Measurements from ENCODE around the gene GPR78. TPM values are rescaled to one million over a fixed set of nuclear protein-coding genes. Genes with fewer than 3 reads are reported as not detected.

Gene GPR78
- polyA plus RNA-seq, 3 donors = not detected

- Histone ChIP-seq H2AFZ (ENCODE audit: insufficient read depth, low read depth, low read length, poor library complexity, severe bottlenecking) (no peak overlapping the region), H3K4me3 (replicated peaks in 1 of 3; ENCODE audit: low read depth in 2 of 3, low read length in 3 of 3) (no peak overlapping the region), H3K9ac (ENCODE audit: insufficient read depth, low read length, poor library complexity, severe bottlenecking) (no peak overlapping the region), H3K36me3 (replicated peaks in 1 of 2; ENCODE audit: control insufficient read depth in 1 of 2, insufficient read depth in 2 of 2, low read length in 2 of 2) (no peaks in the 10 kb centered on the region), H3K4me2 (replicated peaks; ENCODE audit: extremely low read depth, low read length, poor library complexity, severe bottlenecking) (no peak overlapping the region), H3K27ac (ENCODE audit: low read depth in 1 of 2, low read length in 2 of 2) (no peak overlapping the region), H3K4me1 (ENCODE audit: control insufficient read depth in 1 of 2, insufficient read depth in 2 of 2, low read length in 2 of 2) (no peaks in the 10 kb centered on the region), H4K20me1 (ENCODE audit: insufficient read depth, low read length) (no peaks in the 10 kb centered on the region), H3K9me3 (replicated peaks in 1 of 2; ENCODE audit: control insufficient read depth in 1 of 2, insufficient read depth in 1 of 2, low read length in 2 of 2) (no peaks in the 10 kb centered on the region), H3K79me2 (ENCODE audit: insufficient read depth, low read length) (no peaks in the 10 kb centered on the region), H3K27me3 (ENCODE audit: control insufficient read depth in 2 of 2, insufficient read depth in 2 of 2, low read length in 2 of 2) (no peaks in the 10 kb centered on the region)
- no peak for DNase-seq
- Mint-ChIP-seq H3K9me3 (no peaks in the 10 kb centered on the region), H3K4me1 (no peaks in the 10 kb centered on the region), H3K27me3 (ENCODE audit: low read depth in 3 of 3) (peaks cover 1 to 15% (median 2%) of the 10 kb centered on the region in 3 donors), H3K36me3 (no peaks in the 10 kb centered on the region), H3K27ac (no peak overlapping the region), H3K4me3 (no peak overlapping the region)
- 80% methylated on average over 4 of the region's 5 CpGs for WGBS (ENCODE audit: insufficient coverage)
- intact Hi-C loops (cut with micrococcal nuclease) = no loop called here
- TF ChIP-seq, protein P1, sequence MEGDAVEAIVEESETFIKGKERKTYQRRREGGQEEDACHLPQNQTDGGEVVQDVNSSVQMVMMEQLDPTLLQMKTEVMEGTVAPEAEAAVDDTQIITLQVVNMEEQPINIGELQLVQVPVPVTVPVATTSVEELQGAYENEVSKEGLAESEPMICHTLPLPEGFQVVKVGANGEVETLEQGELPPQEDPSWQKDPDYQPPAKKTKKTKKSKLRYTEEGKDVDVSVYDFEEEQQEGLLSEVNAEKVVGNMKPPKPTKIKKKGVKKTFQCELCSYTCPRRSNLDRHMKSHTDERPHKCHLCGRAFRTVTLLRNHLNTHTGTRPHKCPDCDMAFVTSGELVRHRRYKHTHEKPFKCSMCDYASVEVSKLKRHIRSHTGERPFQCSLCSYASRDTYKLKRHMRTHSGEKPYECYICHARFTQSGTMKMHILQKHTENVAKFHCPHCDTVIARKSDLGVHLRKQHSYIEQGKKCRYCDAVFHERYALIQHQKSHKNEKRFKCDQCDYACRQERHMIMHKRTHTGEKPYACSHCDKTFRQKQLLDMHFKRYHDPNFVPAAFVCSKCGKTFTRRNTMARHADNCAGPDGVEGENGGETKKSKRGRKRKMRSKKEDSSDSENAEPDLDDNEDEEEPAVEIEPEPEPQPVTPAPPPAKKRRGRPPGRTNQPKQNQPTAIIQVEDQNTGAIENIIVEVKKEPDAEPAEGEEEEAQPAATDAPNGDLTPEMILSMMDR (IDR thresholded peaks at IDR 0.05) = no peak
Measured at GRCh38 chr4:8568068-8568668, 12.0 kb upstream of the GPR78 start.

DNA sequence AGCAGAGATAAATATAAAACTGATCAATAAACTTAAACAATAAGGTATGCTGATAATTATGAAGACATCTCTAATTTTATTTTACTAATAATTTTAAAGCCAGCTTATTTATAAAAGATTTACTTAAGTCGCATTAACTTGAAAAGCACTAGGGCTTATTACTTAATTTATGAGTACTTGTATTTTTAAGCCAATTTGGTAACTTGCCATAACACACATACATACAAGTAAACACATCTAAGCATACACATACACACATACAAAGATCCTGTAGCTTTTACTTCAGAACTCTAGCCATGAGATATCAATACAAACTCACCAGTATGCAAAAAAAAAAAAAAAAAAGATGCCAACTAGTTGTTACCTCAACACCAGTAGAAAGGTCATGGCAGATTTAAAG is 10.0 kb upstream of the GPR78 start:
- Mint-ChIP-seq H3K4me3 (no peak overlapping the region), H3K9me3 (no peaks in the 10 kb centered on the region), H3K27ac (no peak overlapping the region), H3K36me3 (no peaks in the 10 kb centered on the region), H3K4me1 (no peaks in the 10 kb centered on the region), H3K27me3 (ENCODE audit: low read depth in 3 of 3) (peaks cover 1 to 14% (median 2%) of the 10 kb centered on the region in 3 donors)
- H3K36me3 ChIP-seq (replicated peaks in 1 of 2; ENCODE audit: control insufficient read depth in 1 of 2, insufficient read depth in 2 of 2, low read length in 2 of 2) = no peaks in the 10 kb centered on the region
- no peak for DNase-seq
- H2AFZ ChIP-seq (ENCODE audit: insufficient read depth, low read depth, low read length, poor library complexity, severe bottlenecking) = no peak overlapping the region
- H3K79me2 ChIP-seq (ENCODE audit: insufficient read depth, low read length) = no peaks in the 10 kb centered on the region
- H3K9me3 ChIP-seq (replicated peaks in 1 of 2; ENCODE audit: control insufficient read depth in 1 of 2, insufficient read depth in 1 of 2, low read length in 2 of 2) = no peaks in the 10 kb centered on the region
- no peak overlapping the region for H3K9ac ChIP-seq (ENCODE audit: insufficient read depth, low read length, poor library complexity, severe bottlenecking)
- no peaks in the 10 kb centered on the region for H4K20me1 ChIP-seq (ENCODE audit: insufficient read depth, low read length)
- H3K4me1 ChIP-seq (ENCODE audit: control insufficient read depth in 1 of 2, insufficient read depth in 2 of 2, low read length in 2 of 2) = no peaks in the 10 kb centered on the region
- no peak overlapping the region for H3K4me2 ChIP-seq (replicated peaks; ENCODE audit: extremely low read depth, low read length, poor library complexity, severe bottlenecking)
- no CpG with 5 or more reads among the region's 1 CpG for WGBS (ENCODE audit: insufficient coverage)
- no peaks in the 10 kb centered on the region for H3K27me3 ChIP-seq (ENCODE audit: control insufficient read depth in 2 of 2, insufficient read depth in 2 of 2, low read length in 2 of 2)
- intact Hi-C loops (cut with micrococcal nuclease) = no loop called here
- TF ChIP-seq, protein P1 (IDR thresholded peaks at IDR 0.05) = no peak
- no peak overlapping the region for H3K4me3 ChIP-seq (replicated peaks in 1 of 3; ENCODE audit: low read depth in 2 of 3, low read length in 3 of 3)
- H3K27ac ChIP-seq (ENCODE audit: low read depth in 1 of 2, low read length in 2 of 2) = no peak overlapping the region
